Smooth muscle cell (in vitro differentiated cells): ENCODE measurements around the gene CLN6. TPM values are rescaled to one million over a fixed set of nuclear protein-coding genes. Genes with fewer than 3 reads are reported as not detected.

Experiments
- DNase-seq: peaks from one replicate; lab custom pipeline; 2025; ENCODE audit not compliant: unreplicated experiment; lab: John Stamatoyannopoulos, UW
- H2AFZ ChIP-seq: fragments of 200-600 bp; sonication (generic); 2 replicates; pipeline ENCODE4 v1.6.0; 2016; ENCODE audit warnings: antibody characterized with exemption, low read depth, mild to moderate bottlenecking
- H3F3A ChIP-seq: fragments of 200-600 bp; sonication (generic); 2 replicates; pipeline ENCODE4 v1.6.0; 2017; ENCODE audit warnings: antibody characterized with exemption, low read depth
- H3K27ac ChIP-seq: fragments of 200-600 bp; sonication (generic); 2 replicates; pipeline ENCODE4 v1.5.1; 2016; ENCODE audit warnings: low read depth, mild to moderate bottlenecking
- H3K27me3 ChIP-seq: fragments of 200-600 bp; sonication (generic); 2 replicates; pipeline ENCODE4 v1.6.1; 2016; ENCODE audit warnings: low read depth, mild to moderate bottlenecking
- H3K36me3 ChIP-seq: fragments of 200-600 bp; sonication (generic); 2 replicates; pipeline ENCODE4 v1.5.1; 2016; ENCODE audit warnings: low read depth
- H3K4me1 ChIP-seq: fragments of 200-600 bp; sonication (generic); 2 replicates; pipeline ENCODE4 v1.5.1; 2016; ENCODE audit warnings: low read depth
- H3K4me2 ChIP-seq: fragments of 200-600 bp; sonication (generic); 2 replicates; pipeline ENCODE4 v1.6.0; 2016; ENCODE audit warnings: mild to moderate bottlenecking
- H3K4me3 ChIP-seq: fragments of 200-600 bp; sonication (generic); 2 replicates; pipeline ENCODE4 v1.5.1; 2016; ENCODE audit warnings: mild to moderate bottlenecking
- H3K79me2 ChIP-seq: fragments of 200-600 bp; sonication (generic); 2 replicates; pipeline ENCODE4 v1.6.0; 2016; ENCODE audit warnings: low read depth, mild to moderate bottlenecking
- H3K9ac ChIP-seq: fragments of 200-600 bp; sonication (generic); 2 replicates; pipeline ENCODE4 v1.6.0; 2016; ENCODE audit warnings: low read depth
- H3K9me3 ChIP-seq: fragments of 200-600 bp; sonication (generic); replicated peaks from 2 replicates; pipeline ENCODE4 v1.5.1; 2016; ENCODE audit warnings: low read depth
- H4K20me1 ChIP-seq: fragments of 200-600 bp; sonication (generic); 2 replicates; pipeline ENCODE4 v1.6.0; 2016; ENCODE audit warnings: low read depth
- WGBS: methylation state at CpG from one replicate; pipeline ENCODE4 v1.1.7; 2016; ENCODE audit warnings: low lambda C conversion rate; 5-methylcytosine and 5-hydroxymethylcytosine counted together
- polyA plus RNA-seq: library from polyadenylated mRNA; unstranded; fragments of >200 nt; fragmentation: Nextera tagmentation; extraction: Ambion mirVana; gene quantifications from 2 replicates; pipeline ENCODE4 v1.2.1, GENCODE V29; 2016
- total RNA-seq: library from RNA; depleted of rRNA; stranded (reverse); fragments of >200 nt; gene quantifications from 2 replicates; pipeline ENCODE4 v1.2.3, GENCODE V29; 2014
- TF ChIP-seq, protein P1 (sequence below): fragments of 200-600 bp; sonication (generic); IDR thresholded peaks from 2 replicates; pipeline ENCODE4 v1.5.1; 2017; ENCODE audit warnings: borderline replicate concordance, mild to moderate bottlenecking, antibody characterized with exemption; ENCODE audit not compliant: insufficient read depth, poor library complexity, severe bottlenecking

CLN6 gene
- total and polyA plus RNA-seq, 2 experiments from 2014 or later: 2.5 to 15.2 TPM

DNA sequence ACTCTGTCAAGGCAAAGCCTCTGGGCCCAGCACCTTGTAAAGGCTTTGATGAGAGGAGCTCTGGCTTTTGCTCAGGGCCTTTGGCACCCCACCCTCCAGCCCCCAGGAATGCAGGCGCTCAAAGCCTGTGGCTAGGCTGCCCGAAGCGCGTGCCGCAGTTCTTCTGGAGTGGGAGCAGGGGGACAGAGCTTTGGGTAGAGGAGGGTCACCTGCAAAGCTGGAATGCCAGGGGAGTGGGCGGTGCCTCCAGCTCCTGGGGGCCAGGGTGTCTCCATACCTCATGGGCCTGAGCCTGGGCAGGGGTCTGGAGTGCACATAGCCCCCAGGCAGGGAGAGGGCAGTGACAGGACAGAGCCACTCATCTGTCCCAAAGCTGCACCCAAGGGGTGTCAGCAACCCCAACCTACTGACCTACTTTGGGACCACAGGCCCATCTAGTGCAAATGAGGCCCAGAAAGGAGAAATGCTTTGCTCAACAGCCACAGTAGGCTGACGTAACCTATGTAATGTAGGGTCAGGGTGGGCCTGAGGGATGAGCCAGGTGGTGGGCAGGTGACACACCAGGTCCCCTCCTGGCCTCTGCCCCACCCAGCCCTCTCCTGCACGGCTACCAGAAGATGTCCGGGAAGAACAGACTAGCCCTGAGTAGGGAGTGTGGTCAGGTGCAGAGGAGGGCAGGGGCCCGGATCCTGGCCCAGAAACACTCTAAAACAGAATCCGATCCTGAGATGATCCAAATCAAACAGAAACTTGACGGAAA lies 22.2 kb downstream of the CLN6 start:
- Histone ChIP-seq H2AFZ (no peak overlapping the region), H3F3A (no peaks in the 10 kb centered on the region), H3K9ac (no peak overlapping the region), H3K4me1 (peaks cover under 1% of the 10 kb centered on the region), H3K9me3 (no peaks in the 10 kb centered on the region), H3K4me3 (no peak overlapping the region), H3K4me2 (no peak overlapping the region), H3K79me2 (no peaks in the 10 kb centered on the region), H3K27me3 (no peaks in the 10 kb centered on the region), H3K27ac (no peak overlapping the region), H4K20me1 (no peaks in the 10 kb centered on the region), H3K36me3 (no peaks in the 10 kb centered on the region)
- WGBS: 85% methylated on average over 12 of the region's 12 CpGs
- TF ChIP-seq, protein P1, sequence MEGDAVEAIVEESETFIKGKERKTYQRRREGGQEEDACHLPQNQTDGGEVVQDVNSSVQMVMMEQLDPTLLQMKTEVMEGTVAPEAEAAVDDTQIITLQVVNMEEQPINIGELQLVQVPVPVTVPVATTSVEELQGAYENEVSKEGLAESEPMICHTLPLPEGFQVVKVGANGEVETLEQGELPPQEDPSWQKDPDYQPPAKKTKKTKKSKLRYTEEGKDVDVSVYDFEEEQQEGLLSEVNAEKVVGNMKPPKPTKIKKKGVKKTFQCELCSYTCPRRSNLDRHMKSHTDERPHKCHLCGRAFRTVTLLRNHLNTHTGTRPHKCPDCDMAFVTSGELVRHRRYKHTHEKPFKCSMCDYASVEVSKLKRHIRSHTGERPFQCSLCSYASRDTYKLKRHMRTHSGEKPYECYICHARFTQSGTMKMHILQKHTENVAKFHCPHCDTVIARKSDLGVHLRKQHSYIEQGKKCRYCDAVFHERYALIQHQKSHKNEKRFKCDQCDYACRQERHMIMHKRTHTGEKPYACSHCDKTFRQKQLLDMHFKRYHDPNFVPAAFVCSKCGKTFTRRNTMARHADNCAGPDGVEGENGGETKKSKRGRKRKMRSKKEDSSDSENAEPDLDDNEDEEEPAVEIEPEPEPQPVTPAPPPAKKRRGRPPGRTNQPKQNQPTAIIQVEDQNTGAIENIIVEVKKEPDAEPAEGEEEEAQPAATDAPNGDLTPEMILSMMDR: no peak
- no peak for DNase-seq

DNA sequence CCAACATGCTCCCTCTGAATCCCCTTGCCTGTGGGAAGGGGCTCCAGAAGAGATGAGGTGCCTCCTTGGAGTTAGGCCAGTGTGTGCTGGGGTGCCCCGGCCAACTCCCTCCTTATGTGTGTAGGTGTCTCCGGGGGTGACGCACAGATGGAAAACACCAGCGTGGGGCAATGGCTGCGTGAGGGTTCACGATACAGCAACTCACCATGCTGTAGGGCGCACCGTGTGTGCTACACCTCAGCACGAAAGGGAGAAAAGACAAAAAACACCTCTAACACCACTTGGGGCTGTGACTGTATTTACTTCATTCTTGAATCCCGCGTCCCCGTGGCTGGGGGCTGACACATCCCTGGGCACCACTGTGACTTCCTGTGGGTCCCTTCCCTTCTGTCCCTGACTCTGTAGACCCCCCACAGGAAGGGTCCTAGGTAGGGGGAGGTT lies 22.8 kb downstream of the CLN6 start:
- Histone ChIP-seq H3K27me3 (no peaks in the 10 kb centered on the region), H3F3A (no peaks in the 10 kb centered on the region), H3K4me3 (no peak overlapping the region), H3K9me3 (no peaks in the 10 kb centered on the region), H3K9ac (no peak overlapping the region), H3K79me2 (no peaks in the 10 kb centered on the region), H3K4me1 (peaks cover 4% of the 10 kb centered on the region), H4K20me1 (no peaks in the 10 kb centered on the region), H3K4me2 (no peak overlapping the region), H2AFZ (no peak overlapping the region), H3K36me3 (no peaks in the 10 kb centered on the region), H3K27ac (no peak overlapping the region)
- DNase-seq: no peak
- WGBS: 96% methylated on average over 12 of the region's 12 CpGs
- TF ChIP-seq, protein P1: no peak

DNA sequence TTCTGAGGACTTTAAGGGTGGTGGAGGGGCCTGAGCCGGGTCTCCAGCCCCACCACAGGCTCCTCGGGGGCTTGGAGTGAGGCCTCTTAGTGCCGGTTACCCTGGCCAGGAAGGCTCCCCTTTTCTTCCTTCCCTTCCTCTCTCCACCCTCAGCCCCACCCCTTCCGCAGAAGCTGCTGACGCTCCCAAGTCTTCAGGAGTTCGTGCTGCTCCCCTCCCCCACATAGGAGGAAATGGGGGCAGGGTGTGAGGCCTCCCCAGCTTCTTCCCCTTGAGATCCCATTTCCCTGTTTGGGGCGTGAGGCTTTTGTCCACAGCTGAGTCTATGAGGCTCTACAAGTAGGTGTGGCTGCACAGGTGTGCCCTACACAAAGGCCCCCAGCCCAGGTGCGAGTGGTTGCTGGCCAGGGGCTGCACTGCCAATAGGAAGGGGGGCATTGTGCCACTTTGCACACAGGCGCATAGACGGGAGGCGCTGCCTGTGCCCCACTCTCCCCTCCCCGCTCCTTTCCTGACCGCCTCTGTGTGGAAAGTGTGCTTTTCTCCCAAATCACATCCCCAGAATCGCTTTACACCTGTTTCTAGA lies 23.5 kb downstream of the CLN6 start:
- TF ChIP-seq, protein P1: no peak
- H3K27me3 ChIP-seq: no peaks in the 10 kb centered on the region
- H4K20me1 ChIP-seq: no peaks in the 10 kb centered on the region
- H3K79me2 ChIP-seq: no peaks in the 10 kb centered on the region
- WGBS: 83% methylated on average over 13 of the region's 14 CpGs
- no peaks in the 10 kb centered on the region for H3F3A ChIP-seq
- H3K9me3 ChIP-seq: no peaks in the 10 kb centered on the region
- no peak for DNase-seq
- no peak overlapping the region for H3K4me2 ChIP-seq
- no peak overlapping the region for H3K9ac ChIP-seq
- no peak overlapping the region for H3K27ac ChIP-seq
- H3K4me3 ChIP-seq: no peak overlapping the region
- no peak overlapping the region for H2AFZ ChIP-seq
- peaks cover 4% of the 10 kb centered on the region for H3K4me1 ChIP-seq
- H3K36me3 ChIP-seq: no peaks in the 10 kb centered on the region

DNA sequence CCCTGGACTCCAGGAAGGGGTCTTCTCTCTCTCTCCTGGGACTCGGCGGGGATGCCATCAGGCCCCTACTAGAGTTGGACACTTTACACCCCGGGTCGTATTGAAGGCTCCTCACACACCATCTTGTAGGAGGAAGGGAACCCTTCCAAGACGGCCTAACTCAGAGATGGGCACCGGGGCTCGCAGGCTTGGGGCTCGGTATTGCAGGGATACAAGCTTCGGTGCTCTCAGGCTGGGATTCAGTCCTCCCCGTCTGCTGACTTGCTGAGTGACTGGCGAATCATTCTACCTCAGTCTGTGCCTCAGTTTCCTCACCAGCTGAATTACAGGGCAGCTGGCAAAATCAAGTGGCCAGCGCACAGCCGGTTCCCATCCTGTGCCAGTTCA lies 24.0 kb downstream of the CLN6 start:
- no peak overlapping the region for H2AFZ ChIP-seq
- no peak overlapping the region for H3K27ac ChIP-seq
- TF ChIP-seq, protein P1: no peak
- no peaks in the 10 kb centered on the region for H3K36me3 ChIP-seq
- no peaks in the 10 kb centered on the region for H3K27me3 ChIP-seq
- WGBS: 97% methylated on average over 13 of the region's 13 CpGs
- no peak overlapping the region for H3K4me2 ChIP-seq
- H3K79me2 ChIP-seq: no peaks in the 10 kb centered on the region
- no peaks in the 10 kb centered on the region for H3K9me3 ChIP-seq
- peaks cover 6% of the 10 kb centered on the region for H3K4me1 ChIP-seq
- H4K20me1 ChIP-seq: no peaks in the 10 kb centered on the region
- H3K4me3 ChIP-seq: no peak overlapping the region
- H3K9ac ChIP-seq: no peak overlapping the region
- no peaks in the 10 kb centered on the region for H3F3A ChIP-seq
- no peak for DNase-seq
